Mesendoderm (in vitro differentiated cells): ENCODE results near the gene TEX261.

ENCODE experiments used
- DNase-seq: peaks from one replicate; pipeline ENCODE4 v3.0.0; 2013
- H2AK5ac ChIP-seq: 2 replicates; pipeline ENCODE4 v1.6.1; 2013; ENCODE audit warnings: low read length, inconsistent platforms
- H2BK120ac ChIP-seq: 2 replicates; pipeline ENCODE4 v1.6.1; 2013; ENCODE audit warnings: low read depth, mild to moderate bottlenecking, low read length, moderate library complexity, mixed read lengths
- H2BK15ac ChIP-seq: replicated peaks from 2 replicates; pipeline ENCODE4 v1.6.1; 2013; ENCODE audit warnings: low read depth, mild to moderate bottlenecking, moderate library complexity
- H2BK5ac ChIP-seq: 2 replicates; pipeline ENCODE4 v1.6.1; 2013; ENCODE audit warnings: low read length, inconsistent platforms
- H3K18ac ChIP-seq: 2 replicates; pipeline ENCODE4 v1.6.1; 2013; ENCODE audit warnings: mild to moderate bottlenecking, low read length, mixed read lengths
- H3K23ac ChIP-seq: one replicate; pipeline ENCODE4 v1.6.1; 2013; ENCODE audit warnings: low read length
- H3K27ac ChIP-seq: 2 replicates; pipeline ENCODE4 v1.5.1; 2013; ENCODE audit warnings: low read depth, mild to moderate bottlenecking, inconsistent platforms, low read length, moderate library complexity
- H3K27me3 ChIP-seq: 2 replicates; pipeline ENCODE4 v1.6.1; 2013; ENCODE audit warnings: low read length, control low read depth, mild to moderate bottlenecking, inconsistent platforms; ENCODE audit not compliant: insufficient read depth, poor library complexity
- H3K36me3 ChIP-seq: 2 replicates; pipeline ENCODE4 v1.6.1; 2013; ENCODE audit warnings: low read length, inconsistent platforms; ENCODE audit not compliant: control insufficient read depth, insufficient read depth
- H3K4ac ChIP-seq: one replicate; pipeline ENCODE4 v1.6.1; 2013; ENCODE audit warnings: low read depth, mild to moderate bottlenecking, low read length, moderate library complexity
- H3K4me1 ChIP-seq: 2 replicates; pipeline ENCODE4 v1.6.1; 2013; ENCODE audit warnings: low read depth, low read length, inconsistent platforms; ENCODE audit not compliant: control insufficient read depth
- H3K4me2 ChIP-seq: 2 replicates; pipeline ENCODE4 v1.6.1; 2013; ENCODE audit warnings: low read length
- H3K4me3 ChIP-seq: 2 replicates; pipeline ENCODE4 v1.5.1; 2013; ENCODE audit warnings: mild to moderate bottlenecking, low read length
- H3K56ac ChIP-seq: one replicate; pipeline ENCODE4 v1.6.1; 2013; ENCODE audit warnings: low read length
- H3K79me1 ChIP-seq: 2 replicates; pipeline ENCODE4 v1.6.1; 2013; ENCODE audit warnings: low read length, inconsistent platforms
- H3K79me2 ChIP-seq: 2 replicates; pipeline ENCODE4 v1.6.1; 2013; ENCODE audit warnings: mild to moderate bottlenecking, low read length; ENCODE audit not compliant: control insufficient read depth, insufficient read depth
- H3K9ac ChIP-seq: 2 replicates; pipeline ENCODE4 v1.6.1; 2013; ENCODE audit warnings: low read length, inconsistent platforms
- H4K5ac ChIP-seq: one replicate; pipeline ENCODE4 v1.6.1; 2013; ENCODE audit warnings: low read length
- H4K8ac ChIP-seq: one replicate; pipeline ENCODE4 v1.6.1; 2013; ENCODE audit warnings: low read depth, mild to moderate bottlenecking, control low read depth, low read length, moderate library complexity
- WGBS: extraction: QIAGEN DNeasy Blood & Tissue Kit; methylation state at CpG from one replicate; pipeline ENCODE4 v1.1.7; 2013; ENCODE audit warnings: low lambda C conversion rate, missing lambda C conversion rate; ENCODE audit not compliant: insufficient coverage; ENCODE audit errors: extremely low coverage; 5-methylcytosine and 5-hydroxymethylcytosine counted together

TEX261 gene

DNA sequence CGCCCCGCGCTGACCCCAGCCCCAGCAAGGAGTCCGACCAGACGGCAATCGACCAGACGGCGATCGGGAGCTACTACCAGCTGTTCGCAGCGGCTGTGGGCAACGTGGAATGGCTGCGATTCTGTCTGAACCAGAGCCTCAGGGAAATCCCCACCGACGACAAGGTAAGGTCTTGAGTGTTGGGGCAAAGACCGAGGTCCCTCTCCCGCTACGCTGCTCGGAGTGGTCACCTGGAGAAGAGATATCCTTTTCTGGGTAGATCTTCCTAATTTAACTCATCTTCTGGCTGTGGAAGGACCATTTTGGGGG lies 15.5 kb downstream of the TEX261 start:
- H2BK15ac ChIP-seq: no peak overlapping the region
- no peak overlapping the region for H3K4ac ChIP-seq
- no peaks in the 10 kb centered on the region for H3K4me1 ChIP-seq
- H3K23ac ChIP-seq: no peak overlapping the region
- no peaks in the 10 kb centered on the region for H3K27me3 ChIP-seq
- no peaks in the 10 kb centered on the region for H3K79me2 ChIP-seq
- no peak overlapping the region for H3K18ac ChIP-seq
- H4K8ac ChIP-seq: no peak overlapping the region
- no peak overlapping the region for H2BK120ac ChIP-seq
- no peaks in the 10 kb centered on the region for H3K79me1 ChIP-seq
- H4K5ac ChIP-seq: no peak overlapping the region
- H2BK5ac ChIP-seq: no peak overlapping the region
- H3K4me2 ChIP-seq: peak overlapping the region; percentile 2
- DNase-seq: no peak
- H3K9ac ChIP-seq: peak overlapping the region; percentile 71
- no peaks in the 10 kb centered on the region for H3K36me3 ChIP-seq
- H3K27ac ChIP-seq: no peak overlapping the region
- H3K56ac ChIP-seq: peak overlapping the region; percentile 88
- no peak overlapping the region for H3K4me3 ChIP-seq
- WGBS: no CpG with 5 or more reads among the region's 19 CpGs
- H2AK5ac ChIP-seq: no peak overlapping the region

DNA sequence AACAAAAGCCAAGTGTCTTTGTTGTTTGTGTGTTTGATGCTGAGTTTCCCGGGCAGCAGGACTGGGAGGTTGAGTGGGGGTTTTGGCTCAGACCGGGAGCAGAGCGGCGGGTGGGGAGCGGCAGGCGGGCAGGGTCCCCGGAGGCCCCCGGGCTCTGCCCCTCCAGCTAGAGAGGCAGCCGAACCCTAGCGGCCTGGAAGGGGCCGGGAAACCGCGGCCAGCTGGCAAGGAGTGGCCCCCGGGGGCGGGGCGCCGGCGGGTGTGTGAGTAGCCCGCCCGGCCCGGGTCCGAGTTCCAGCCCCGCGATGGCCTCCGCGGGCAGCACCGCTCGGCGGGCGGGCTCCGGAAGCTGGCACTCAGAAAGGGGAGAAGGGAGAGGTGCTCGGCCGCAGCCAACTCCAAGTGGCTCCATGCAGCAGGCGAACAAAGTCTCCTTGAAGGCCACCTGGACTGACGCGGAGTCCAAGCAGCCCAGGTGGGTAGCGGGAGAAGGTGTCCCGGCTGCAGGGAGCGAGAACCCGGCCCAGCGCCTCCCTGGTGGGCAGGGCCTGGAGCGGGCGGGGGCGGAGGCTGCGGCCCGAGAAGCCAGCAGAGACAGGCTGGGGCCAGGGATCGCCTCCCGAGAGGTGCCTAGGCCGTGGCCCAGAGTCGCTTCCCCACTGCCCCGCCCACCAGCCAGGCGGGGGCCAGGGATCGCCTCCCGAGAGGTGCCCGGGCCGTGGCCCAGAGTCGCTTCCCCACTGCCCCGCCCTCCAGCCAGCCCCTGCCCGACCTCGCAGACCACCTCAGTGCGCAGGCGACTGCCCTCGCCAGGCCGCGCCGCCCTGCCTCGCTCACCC lies 16.1 kb downstream of the TEX261 start, which contains the start of gene ANKRD53:
Gene ANKRD53 (plus strand): TSS at position 290 of the 839 bp plus-strand sequence. CDS start 16 bp downstream, at position 306.
- Histone ChIP-seq H2BK5ac (no peak within 1 kb of the TSS), H3K27ac (no peak within 1 kb of the TSS), H2BK15ac (no peak within 1 kb of the TSS), H3K36me3 (no peaks in the 10 kb centered on the region), H2AK5ac (no peak within 1 kb of the TSS), H3K9ac (peak within 1 kb of the TSS; percentile 71), H3K27me3 (no peaks in the 10 kb centered on the region), H3K23ac (no peak within 1 kb of the TSS), H3K4me2 (peak within 1 kb of the TSS; percentile 88), H3K4me3 (peak within 1 kb of the TSS; percentile 54), H3K79me1 (no peaks in the 10 kb centered on the region), H3K4me1 (no peaks in the 10 kb centered on the region), H3K4ac (no peak within 1 kb of the TSS), H3K56ac (peak within 1 kb of the TSS; percentile 88), H4K5ac (no peak within 1 kb of the TSS), H2BK120ac (no peak within 1 kb of the TSS), H4K8ac (no peak within 1 kb of the TSS), H3K18ac (peak within 1 kb of the TSS; percentile 1), H3K79me2 (no peaks in the 10 kb centered on the region)
- no CpG with 5 or more reads among the region's 67 CpGs for WGBS
- peak; percentile 58 for DNase-seq

DNA sequence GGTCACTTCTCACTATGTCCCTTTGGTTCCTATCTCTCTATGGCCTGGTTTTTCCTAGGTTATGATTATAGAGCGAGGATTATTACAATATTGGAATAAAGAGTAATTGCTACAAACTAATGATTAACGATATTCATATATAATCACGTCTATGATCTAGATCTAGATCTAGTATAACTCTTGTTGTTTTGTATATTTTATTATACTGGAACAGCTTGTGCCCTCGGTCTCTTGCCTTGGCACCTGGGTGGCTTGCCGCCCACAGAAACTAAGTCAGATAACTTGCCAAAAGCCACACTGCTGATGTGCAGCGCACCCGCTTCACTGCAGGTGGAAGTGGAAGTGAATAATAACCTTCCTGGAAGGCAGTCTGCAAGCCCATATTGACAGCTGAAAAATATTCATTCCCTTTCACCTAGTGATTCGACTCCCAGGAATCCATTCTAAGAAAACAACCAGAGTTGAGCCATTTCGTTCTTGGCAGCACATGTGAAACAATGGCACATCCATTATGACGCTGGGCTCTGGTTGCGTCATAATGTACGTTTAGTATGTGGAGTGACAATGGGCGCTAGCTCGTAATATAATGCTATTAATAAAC lies 17.0 kb downstream of the TEX261 start:
- H3K18ac ChIP-seq: no peak overlapping the region
- no peaks in the 10 kb centered on the region for H3K79me1 ChIP-seq
- H3K4ac ChIP-seq: no peak overlapping the region
- no peak overlapping the region for H2BK5ac ChIP-seq
- no peak overlapping the region for H3K56ac ChIP-seq
- H3K27me3 ChIP-seq: no peaks in the 10 kb centered on the region
- no peak overlapping the region for H2BK120ac ChIP-seq
- H2BK15ac ChIP-seq: no peak overlapping the region
- H3K9ac ChIP-seq: no peak overlapping the region
- no peak overlapping the region for H4K5ac ChIP-seq
- H4K8ac ChIP-seq: no peak overlapping the region
- no peak overlapping the region for H3K4me2 ChIP-seq
- WGBS: no CpG with 5 or more reads among the region's 14 CpGs
- no peaks in the 10 kb centered on the region for H3K4me1 ChIP-seq
- no peaks in the 10 kb centered on the region for H3K79me2 ChIP-seq
- no peak for DNase-seq
- H2AK5ac ChIP-seq: no peak overlapping the region
- no peak overlapping the region for H3K23ac ChIP-seq
- H3K27ac ChIP-seq: no peak overlapping the region
- H3K4me3 ChIP-seq: no peak overlapping the region
- H3K36me3 ChIP-seq: no peaks in the 10 kb centered on the region

DNA sequence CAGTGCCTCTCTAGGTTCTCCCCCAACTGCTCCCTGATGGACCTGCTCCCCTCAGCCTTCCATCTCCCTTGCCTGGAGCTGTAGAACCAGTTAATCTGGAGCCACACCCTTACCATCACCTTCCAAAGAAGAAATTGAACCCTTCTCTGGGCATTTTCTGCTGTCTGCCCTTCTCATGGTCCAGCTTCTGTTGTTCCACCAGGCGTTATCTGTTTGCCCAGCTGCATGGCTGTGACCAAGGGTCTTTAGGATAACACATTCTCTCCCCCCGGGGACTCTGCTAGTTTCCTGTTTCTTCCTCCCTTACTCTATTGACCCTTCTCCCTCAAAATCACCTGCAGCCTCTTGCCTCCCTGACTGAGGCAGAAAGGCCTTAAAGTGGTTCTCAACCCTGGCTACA lies 19.4 kb downstream of the TEX261 start:
- Histone ChIP-seq H4K8ac (no peak overlapping the region), H3K4me3 (no peak overlapping the region), H3K36me3 (no peaks in the 10 kb centered on the region), H3K79me1 (no peaks in the 10 kb centered on the region), H3K18ac (no peak overlapping the region), H3K23ac (no peak overlapping the region), H2BK5ac (no peak overlapping the region), H3K4me1 (no peaks in the 10 kb centered on the region), H3K27me3 (no peaks in the 10 kb centered on the region), H4K5ac (no peak overlapping the region), H3K4me2 (no peak overlapping the region), H3K27ac (no peak overlapping the region), H2BK15ac (no peak overlapping the region), H3K56ac (no peak overlapping the region), H3K79me2 (no peaks in the 10 kb centered on the region), H3K9ac (no peak overlapping the region), H3K4ac (no peak overlapping the region), H2BK120ac (no peak overlapping the region), H2AK5ac (no peak overlapping the region)
- no CpG with 5 or more reads among the region's 2 CpGs for WGBS
- DNase-seq: no peak

DNA sequence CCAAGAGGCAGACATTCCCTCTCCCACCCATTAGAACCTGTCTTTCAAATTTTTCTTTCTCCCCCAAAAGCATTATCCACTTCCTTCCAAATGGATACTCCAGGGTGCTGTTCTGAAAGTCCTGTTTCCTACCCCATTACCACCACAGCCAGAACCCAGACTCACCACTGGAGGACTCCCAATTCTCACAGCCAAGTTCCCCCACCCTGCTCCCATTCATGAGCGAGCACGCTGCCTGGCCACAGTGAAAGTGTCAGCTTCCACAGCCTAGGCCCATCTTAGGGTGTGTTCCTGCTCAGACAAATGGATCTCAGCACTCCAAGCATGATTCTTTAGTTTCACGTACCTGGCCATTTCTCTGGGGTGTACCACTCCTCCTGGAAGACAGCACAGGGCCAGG lies 20.1 kb downstream of the TEX261 start:
- Histone ChIP-seq H3K79me2 (no peaks in the 10 kb centered on the region), H3K4me2 (no peak overlapping the region), H2BK120ac (no peak overlapping the region), H3K4me3 (no peak overlapping the region), H3K23ac (no peak overlapping the region), H3K4me1 (no peaks in the 10 kb centered on the region), H2AK5ac (no peak overlapping the region), H3K79me1 (no peaks in the 10 kb centered on the region), H2BK5ac (no peak overlapping the region), H3K18ac (no peak overlapping the region), H4K8ac (no peak overlapping the region), H3K36me3 (no peaks in the 10 kb centered on the region), H3K9ac (no peak overlapping the region), H3K27me3 (no peaks in the 10 kb centered on the region), H3K56ac (no peak overlapping the region), H3K27ac (no peak overlapping the region), H4K5ac (no peak overlapping the region), H3K4ac (no peak overlapping the region), H2BK15ac (no peak overlapping the region)
- DNase-seq: no peak
- WGBS: no CpG with 5 or more reads among the region's 3 CpGs
